ENCODE results near the gene MICAL3. TPM values are rescaled to one million over a fixed set of nuclear protein-coding genes. Genes with fewer than 3 reads are reported as not detected.
A peak's percentile ranks its signal among the peaks of the same experiment; 100 is the strongest.
"Not testable (repeated sequence)": the region's sequence is repeated elsewhere in the genome, so short reads cannot be mapped to it uniquely, and the experiment has no call there.

MICAL3 gene
- total RNA-seq, 1 donor from 2014 or later: 47.9 TPM

DNA sequence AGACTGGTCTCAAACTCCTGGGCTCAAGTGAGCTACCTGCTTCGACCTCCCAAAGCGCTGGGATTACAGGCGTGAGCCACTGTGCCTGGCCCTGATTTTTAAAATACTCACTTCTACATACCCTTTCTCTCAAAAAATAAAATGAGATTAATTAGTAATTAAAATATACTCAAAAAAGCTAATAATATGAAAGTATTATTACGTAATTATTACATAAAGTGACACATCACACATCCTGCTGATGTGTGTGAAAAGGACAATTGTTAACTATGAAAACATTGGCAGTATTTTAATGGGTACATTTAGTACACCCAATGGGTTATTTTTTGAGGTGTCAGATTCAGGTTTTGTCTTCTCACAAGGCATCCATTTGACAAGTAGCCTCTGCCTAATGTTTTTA lies 21.4 kb upstream of the MICAL3 start:
- H3K36me3 Mint-ChIP-seq (ENCODE audit: unreplicated experiment): no peaks in the 10 kb centered on the region
- peaks cover 20% of the 10 kb centered on the region for H3K4me1 Mint-ChIP-seq (ENCODE audit: unreplicated experiment)
- TF ChIP-seq CTCF (IDR thresholded peaks at IDR 0.05): no peak
- no peak overlapping the region for H3K27ac Mint-ChIP-seq (ENCODE audit: unreplicated experiment)
- H3K9me3 Mint-ChIP-seq (ENCODE audit: unreplicated experiment): no peaks in the 10 kb centered on the region
- no peaks in the 10 kb centered on the region for H3K27me3 Mint-ChIP-seq (ENCODE audit: unreplicated experiment)
- DNase-seq (ENCODE audit: extremely low spot score, unreplicated experiment): no peak
- H3K4me3 Mint-ChIP-seq (ENCODE audit: unreplicated experiment): no peak overlapping the region

DNA sequence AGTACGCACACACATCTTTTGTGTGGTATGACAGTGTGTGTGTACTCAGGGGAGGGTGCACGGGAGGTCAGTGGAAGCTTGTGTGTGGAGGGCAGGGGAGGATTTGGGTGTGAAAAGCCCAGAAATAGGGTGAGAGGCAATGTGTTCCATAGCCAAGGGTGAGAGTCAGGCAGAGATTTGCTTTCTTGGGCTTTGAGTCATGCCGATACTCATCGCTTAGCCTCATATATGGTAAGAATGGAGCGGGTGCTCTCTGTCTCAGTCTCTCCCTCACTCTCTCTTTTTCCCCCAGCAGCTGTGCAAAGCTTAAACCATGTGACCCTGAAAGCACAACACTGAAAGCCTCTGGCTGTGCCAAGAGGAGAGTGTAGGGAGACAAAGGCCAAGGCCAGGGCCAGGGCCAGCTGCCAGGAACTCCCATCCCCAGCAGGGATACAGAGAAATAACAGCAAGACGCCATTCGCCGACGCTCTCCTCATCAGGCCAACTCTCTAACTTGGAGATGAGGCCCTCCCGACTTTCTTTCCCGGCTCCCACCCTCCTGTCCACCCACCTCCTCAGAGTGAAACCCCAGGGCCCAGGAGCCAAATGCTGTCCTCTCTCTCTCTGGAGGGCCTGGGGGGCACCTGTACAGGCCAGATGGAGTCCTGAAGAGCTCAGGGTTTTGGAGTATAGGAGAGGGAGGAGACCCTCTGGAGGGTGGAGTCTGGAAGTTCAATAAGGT lies 20.3 kb upstream of the MICAL3 start:
- Mint-ChIP-seq H3K36me3 (ENCODE audit: unreplicated experiment) (no peaks in the 10 kb centered on the region), H3K27ac (ENCODE audit: unreplicated experiment) (no peak overlapping the region), H3K9me3 (ENCODE audit: unreplicated experiment) (no peaks in the 10 kb centered on the region), H3K27me3 (ENCODE audit: unreplicated experiment) (no peaks in the 10 kb centered on the region), H3K4me1 (ENCODE audit: unreplicated experiment) (peaks cover 20% of the 10 kb centered on the region), H3K4me3 (ENCODE audit: unreplicated experiment) (no peak overlapping the region)
- no peak for DNase-seq (ENCODE audit: extremely low spot score, unreplicated experiment)
- no peak for TF ChIP-seq CTCF (IDR thresholded peaks at IDR 0.05)

GRCh38 chr22:18042685-18043084 lies 18.3 kb upstream of the MICAL3 start:
- peaks cover 20% of the 10 kb centered on the region for H3K4me1 Mint-ChIP-seq (ENCODE audit: unreplicated experiment)
- TF ChIP-seq CTCF (IDR thresholded peaks at IDR 0.05): no peak
- H3K4me3 Mint-ChIP-seq (ENCODE audit: unreplicated experiment): no peak overlapping the region
- H3K27me3 Mint-ChIP-seq (ENCODE audit: unreplicated experiment): no peaks in the 10 kb centered on the region
- H3K36me3 Mint-ChIP-seq (ENCODE audit: unreplicated experiment): no peaks in the 10 kb centered on the region
- H3K27ac Mint-ChIP-seq (ENCODE audit: unreplicated experiment): peak overlapping the region; percentile 59
- H3K9me3 Mint-ChIP-seq (ENCODE audit: unreplicated experiment): no peaks in the 10 kb centered on the region
- DNase-seq (ENCODE audit: extremely low spot score, unreplicated experiment): no peak

DNA sequence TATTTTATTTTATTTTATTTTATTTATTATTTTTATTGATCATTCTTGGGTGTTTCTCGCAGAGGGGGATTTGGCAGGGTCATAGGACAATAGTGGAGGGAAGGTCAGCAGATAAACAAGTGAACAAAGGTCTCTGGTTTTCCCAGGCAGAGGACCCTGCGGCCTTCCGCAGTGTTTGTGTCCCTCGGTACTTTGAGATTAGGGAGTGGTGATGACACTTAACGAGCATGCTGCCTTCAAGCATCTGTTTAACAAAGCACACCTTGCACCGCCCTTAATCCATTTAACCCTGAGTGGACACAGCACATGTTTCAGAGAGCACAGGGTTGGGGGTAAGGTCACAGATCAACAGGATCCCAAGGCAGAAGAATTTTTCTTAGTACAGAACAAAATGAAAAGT lies 16.5 kb upstream of the MICAL3 start:
- not testable (repeated sequence) for H3K36me3 Mint-ChIP-seq (ENCODE audit: unreplicated experiment); DNase-seq (ENCODE audit: extremely low spot score, unreplicated experiment); H3K4me3 Mint-ChIP-seq (ENCODE audit: unreplicated experiment); H3K27ac Mint-ChIP-seq (ENCODE audit: unreplicated experiment); H3K9me3 Mint-ChIP-seq (ENCODE audit: unreplicated experiment); H3K27me3 Mint-ChIP-seq (ENCODE audit: unreplicated experiment)
- peaks cover 20% of the 10 kb centered on the region for H3K4me1 Mint-ChIP-seq (ENCODE audit: unreplicated experiment)

DNA sequence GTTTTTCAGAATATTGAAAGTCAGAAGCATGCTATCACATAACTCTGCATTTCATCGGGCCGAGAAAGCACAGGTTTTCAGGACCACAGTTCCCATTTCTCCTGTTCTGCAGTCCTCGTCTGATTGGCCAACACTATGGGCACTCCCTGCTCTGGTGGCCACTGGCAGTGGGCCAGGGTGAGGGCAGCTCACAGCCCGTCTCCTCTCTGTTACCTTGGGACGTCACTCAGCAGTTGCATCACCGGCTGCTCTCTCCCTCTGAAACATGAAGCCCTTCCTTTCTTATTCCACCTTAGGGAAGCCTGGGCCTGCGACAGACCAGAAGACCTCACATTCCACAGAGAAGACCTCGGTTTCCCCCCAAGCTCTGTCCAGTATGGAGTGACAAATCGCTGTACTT lies 11.4 kb upstream of the MICAL3 start:
- Mint-ChIP-seq H3K36me3 (ENCODE audit: unreplicated experiment) (no peaks in the 10 kb centered on the region), H3K9me3 (ENCODE audit: unreplicated experiment) (no peaks in the 10 kb centered on the region), H3K27me3 (ENCODE audit: unreplicated experiment) (no peaks in the 10 kb centered on the region), H3K4me1 (ENCODE audit: unreplicated experiment) (peaks cover 24% of the 10 kb centered on the region), H3K4me3 (ENCODE audit: unreplicated experiment) (no peak overlapping the region), H3K27ac (ENCODE audit: unreplicated experiment) (no peak overlapping the region)
- TF ChIP-seq CTCF (IDR thresholded peaks at IDR 0.05): no peak
- DNase-seq (ENCODE audit: extremely low spot score, unreplicated experiment): no peak

All from osteocyte (in vitro differentiated cells).